GM12872 (cell line): ENCODE measurements around the gene FLT4.

Experiments
- TF ChIP-seq, protein P1 (sequence below): IDR thresholded peaks from 3 replicates; pipeline ENCODE4 v1.5.1; 2011; ENCODE audit warnings: low read depth, mild to moderate bottlenecking, low read length, moderate library complexity; ENCODE audit not compliant: insufficient read depth

FLT4 gene

GRCh38 chr5:180641566-180641900, 7.9 kb downstream of the FLT4 start:
- TF ChIP-seq, protein P1, sequence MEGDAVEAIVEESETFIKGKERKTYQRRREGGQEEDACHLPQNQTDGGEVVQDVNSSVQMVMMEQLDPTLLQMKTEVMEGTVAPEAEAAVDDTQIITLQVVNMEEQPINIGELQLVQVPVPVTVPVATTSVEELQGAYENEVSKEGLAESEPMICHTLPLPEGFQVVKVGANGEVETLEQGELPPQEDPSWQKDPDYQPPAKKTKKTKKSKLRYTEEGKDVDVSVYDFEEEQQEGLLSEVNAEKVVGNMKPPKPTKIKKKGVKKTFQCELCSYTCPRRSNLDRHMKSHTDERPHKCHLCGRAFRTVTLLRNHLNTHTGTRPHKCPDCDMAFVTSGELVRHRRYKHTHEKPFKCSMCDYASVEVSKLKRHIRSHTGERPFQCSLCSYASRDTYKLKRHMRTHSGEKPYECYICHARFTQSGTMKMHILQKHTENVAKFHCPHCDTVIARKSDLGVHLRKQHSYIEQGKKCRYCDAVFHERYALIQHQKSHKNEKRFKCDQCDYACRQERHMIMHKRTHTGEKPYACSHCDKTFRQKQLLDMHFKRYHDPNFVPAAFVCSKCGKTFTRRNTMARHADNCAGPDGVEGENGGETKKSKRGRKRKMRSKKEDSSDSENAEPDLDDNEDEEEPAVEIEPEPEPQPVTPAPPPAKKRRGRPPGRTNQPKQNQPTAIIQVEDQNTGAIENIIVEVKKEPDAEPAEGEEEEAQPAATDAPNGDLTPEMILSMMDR, result no peak

GRCh38 chr5:180640861-180641565, 8.4 kb downstream of the FLT4 start:
- TF ChIP-seq, protein P1, result no peak

DNA sequence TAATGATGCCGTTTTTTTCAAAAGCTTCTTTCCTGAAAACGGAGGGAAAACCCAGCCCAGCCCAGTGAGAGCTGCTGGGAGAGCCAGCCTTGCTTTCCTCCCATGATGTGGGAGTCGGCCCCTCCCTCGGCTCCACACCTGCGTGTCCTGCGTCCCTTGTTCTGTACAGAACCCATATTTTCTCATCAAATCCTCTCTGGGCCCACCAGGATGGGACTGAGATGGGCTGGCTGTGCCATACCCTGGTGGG, 8.9 kb downstream of the FLT4 start:
- TF ChIP-seq, protein P1, result no peak

GRCh38 chr5:180639741-180640610, 9.4 kb downstream of the FLT4 start:
- TF ChIP-seq, protein P1, result no peak

- TF ChIP-seq, protein P1, result no peak
Observed at GRCh38 chr5:180639287-180639686, 10.1 kb downstream of the FLT4 start.

DNA sequence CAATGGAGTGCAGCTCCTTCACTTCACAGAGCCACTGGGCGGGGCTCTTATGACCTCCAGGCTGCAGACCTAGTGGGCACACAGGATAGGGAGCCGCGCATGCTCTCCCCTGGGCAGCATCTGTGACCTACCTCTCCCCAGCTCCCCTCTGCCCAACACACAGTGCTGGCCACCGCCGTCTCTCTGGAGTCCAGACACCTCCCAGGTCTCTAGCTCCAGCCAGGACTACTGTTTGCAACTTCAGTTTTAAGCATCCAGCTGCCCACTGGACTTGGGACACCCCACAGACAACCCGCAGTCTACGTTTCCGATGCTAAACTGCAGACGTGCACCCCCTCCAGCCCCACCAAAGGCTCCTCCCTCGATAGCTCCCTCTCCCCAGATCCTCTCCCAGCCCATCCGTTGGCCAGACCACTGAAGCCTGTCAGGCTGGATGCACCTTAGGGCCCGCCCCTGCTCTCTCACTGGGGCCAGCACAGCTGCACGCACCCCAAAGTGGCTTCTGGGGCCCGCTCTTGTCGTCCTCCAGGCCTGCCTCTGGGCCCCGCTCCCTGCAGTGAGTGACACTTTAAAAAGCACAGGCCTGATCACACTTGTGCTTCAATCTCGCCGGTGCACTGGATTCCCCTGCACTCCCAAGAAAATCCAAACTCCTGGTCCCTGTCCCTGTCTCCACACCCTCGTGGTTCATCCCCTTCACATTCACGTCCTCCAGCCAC, 11.3 kb downstream of the FLT4 start:
- TF ChIP-seq, protein P1, result no peak

GRCh38 chr5:180636403-180637075, 12.9 kb downstream of the FLT4 start:
- TF ChIP-seq, protein P1, result no peak
